CD14-positive monocyte (primary cell): Measurements from ENCODE around the gene EPHA6. TPM values are rescaled to one million over a fixed set of nuclear protein-coding genes. Genes with fewer than 3 reads are reported as not detected.

Experiments
- DNase-seq, 3 donors: peaks; one replicate each; pipeline ENCODE4 v3.0.0-alpha.2; 2011 to 2022
- H2AFZ ChIP-seq: 2 replicates; pipeline ENCODE4 v1.6.0; 2012; ENCODE audit warnings: mild to moderate bottlenecking, low read depth, low read length, inconsistent platforms; ENCODE audit not compliant: insufficient read depth, poor library complexity, severe bottlenecking
- H3K27ac ChIP-seq, 2 donors: 1 replicate in 1 of 2; 2 replicates in 1 of 2; pipeline ENCODE4 v1.5.1; 2012 to 2013; ENCODE audit warnings: low read length in 2 of 2, control low read depth in 1 of 2, inconsistent platforms in 1 of 2, low read depth in 1 of 2, mild to moderate bottlenecking in 1 of 2
- H3K27me3 ChIP-seq, 2 donors: one replicate each; pipeline versions ENCODE4 v1.6.0 to v1.6.1; 2011 to 2013; ENCODE audit warnings: low read length in 2 of 2; ENCODE audit not compliant: control insufficient read depth in 2 of 2, insufficient read depth in 2 of 2
- H3K36me3 ChIP-seq, 2 donors: replicated peaks in 1 of 2; 1 replicate in 1 of 2; 2 replicates in 1 of 2; pipeline versions ENCODE4 v1.5.1 to v1.6.1; 2012 to 2013; ENCODE audit warnings: low read length in 2 of 2, control low read depth in 1 of 2, inconsistent platforms in 1 of 2, mild to moderate bottlenecking in 1 of 2; ENCODE audit not compliant: insufficient read depth in 2 of 2, control insufficient read depth in 1 of 2
- H3K4me1 ChIP-seq, 2 donors: 1 replicate in 1 of 2; 2 replicates in 1 of 2; pipeline versions ENCODE4 v1.5.1 to v1.6.1; 2012 to 2013; ENCODE audit warnings: low read length in 2 of 2, control low read depth in 1 of 2, inconsistent platforms in 1 of 2, mild to moderate bottlenecking in 1 of 2, moderate library complexity in 1 of 2; ENCODE audit not compliant: insufficient read depth in 2 of 2, control insufficient read depth in 1 of 2
- H3K4me2 ChIP-seq: replicated peaks from 2 replicates; pipeline ENCODE3; 2012; ENCODE audit warnings: low read length, moderate library complexity, mild to moderate bottlenecking; ENCODE audit not compliant: poor library complexity, severe bottlenecking; ENCODE audit errors: extremely low read depth
- H3K4me3 ChIP-seq, 3 experiments: fragments of 200-600 bp in 1 of 3; sonication (generic) in 1 of 3; replicated peaks in 1 of 3; 1 replicate in 2 of 3; 2 replicates in 1 of 3; pipeline ENCODE4 v1.5.1; 2011 to 2013; ENCODE audit warnings: low read length in 3 of 3, mild to moderate bottlenecking in 3 of 3, control low read depth in 2 of 3, low read depth in 2 of 3, inconsistent platforms in 1 of 3, moderate library complexity in 1 of 3
- H3K79me2 ChIP-seq: 2 replicates; pipeline ENCODE4 v1.6.0; 2012; ENCODE audit warnings: mild to moderate bottlenecking, control low read depth, inconsistent platforms, low read length, moderate library complexity; ENCODE audit not compliant: insufficient read depth
- H3K9ac ChIP-seq: 2 replicates; pipeline ENCODE4 v1.6.0; 2017; ENCODE audit warnings: low read length, mild to moderate bottlenecking; ENCODE audit not compliant: insufficient read depth, poor library complexity, severe bottlenecking
- H3K9me3 ChIP-seq, 2 donors: replicated peaks in 1 of 2; 1 replicate in 1 of 2; 2 replicates in 1 of 2; pipeline versions ENCODE4 v1.5.1 to v1.6.1; 2012 to 2013; ENCODE audit warnings: low read length in 2 of 2, control low read depth in 1 of 2; ENCODE audit not compliant: control insufficient read depth in 1 of 2, insufficient read depth in 1 of 2
- H4K20me1 ChIP-seq: 2 replicates; pipeline ENCODE4 v1.6.0; 2012; ENCODE audit warnings: mild to moderate bottlenecking, low read length, control low read depth, moderate library complexity; ENCODE audit not compliant: insufficient read depth
- H3K27ac Mint-ChIP-seq, 7 donors: one replicate each; pipeline ENCODE4 v1.8.0; 2020; ENCODE audit warnings: mild to moderate bottlenecking in 7 of 7, mixed read lengths in 7 of 7, moderate library complexity in 6 of 7, inconsistent platforms in 2 of 7
- H3K27me3 Mint-ChIP-seq, 3 donors: one replicate each; pipeline ENCODE4 v1.8.0; 2021 to 2022; ENCODE audit warnings: low read depth in 3 of 3, mild to moderate bottlenecking in 3 of 3, mixed read lengths in 3 of 3, moderate library complexity in 3 of 3, inconsistent platforms in 1 of 3
- H3K36me3 Mint-ChIP-seq, 2 donors: one replicate each; pipeline ENCODE4 v1.8.0; 2020; ENCODE audit warnings: mixed read lengths in 2 of 2, inconsistent platforms in 1 of 2, mild to moderate bottlenecking in 1 of 2
- H3K4me1 Mint-ChIP-seq: one replicate; pipeline ENCODE4 v1.8.0; 2020; ENCODE audit warnings: mild to moderate bottlenecking, mixed read lengths
- H3K4me3 Mint-ChIP-seq, 2 donors: one replicate each; pipeline ENCODE4 v1.8.0; 2020; ENCODE audit warnings: mild to moderate bottlenecking in 2 of 2, mixed read lengths in 2 of 2, moderate library complexity in 1 of 2
- H3K9me3 Mint-ChIP-seq, 7 donors: one replicate each; pipeline ENCODE4 v1.8.0; 2020 to 2022; ENCODE audit warnings: mixed read lengths in 7 of 7, mild to moderate bottlenecking in 6 of 7, moderate library complexity in 6 of 7, inconsistent platforms in 2 of 7
- CTCF ChIP-seq: fragments of 200-600 bp; IDR thresholded peaks from one replicate; pipeline ENCODE4 v1.8.0; 2022; ENCODE audit warnings: antibody characterized with exemption, mild to moderate bottlenecking
- WGBS: methylation state at CpG from one replicate; pipeline ENCODE4 v1.1.5; 2013; ENCODE audit warnings: missing lambda C conversion rate; ENCODE audit not compliant: insufficient coverage; 5-methylcytosine and 5-hydroxymethylcytosine counted together
- intact Hi-C, 2 donors: fragments of 100-400 bp; cut with micrococcal nuclease; formaldehyde crosslinking; loops; one replicate each; pipeline versions ENCODE4 v1.15.0 to v1.15.1; 2023
- polyA plus RNA-seq, 3 donors: library from polyadenylated mRNA; depleted of rRNA in 1 of 3; unstranded in 2 of 3; stranded (reverse) in 1 of 3; fragments of 300-500 nt in 2 of 3; fragments of >200 nt in 1 of 3; fragmentation: Illumina TruSeq in 2 of 3; gene quantifications; 1 replicate in 2 of 3; 2 replicates in 1 of 3; pipeline ENCODE4 v1.2.3, GENCODE V29; 2012 to 2021

EPHA6 gene
- polyA plus RNA-seq, 3 donors = not detected

GRCh38 chr3:97647441-97647982 lies 833.1 kb downstream of the EPHA6 start:
- intact Hi-C loops = no loop called here
- H3K9ac ChIP-seq = no peak overlapping the region
- H3K79me2 ChIP-seq = no peaks in the 10 kb centered on the region
- Mint-ChIP-seq H3K4me3 (no peak overlapping the region), H3K27me3 (peaks cover 0 to 2% (median 0%) of the 10 kb centered on the region in 3 donors), H3K9me3 (peaks cover 0 to 4% (median 1%) of the 10 kb centered on the region in 7 donors), H3K36me3 (no peaks in the 10 kb centered on the region), H3K4me1 (no peaks in the 10 kb centered on the region), H3K27ac (no peak overlapping the region)
- no peaks in the 10 kb centered on the region for H3K9me3 ChIP-seq
- DNase-seq = no peak
- H3K27me3 ChIP-seq = no peaks in the 10 kb centered on the region
- no peak overlapping the region for H3K4me2 ChIP-seq
- H3K36me3 ChIP-seq = no peaks in the 10 kb centered on the region
- no CpG with 5 or more reads among the region's 1 CpG for WGBS
- no peak overlapping the region for H3K27ac ChIP-seq
- no peaks in the 10 kb centered on the region for H3K4me1 ChIP-seq
- H2AFZ ChIP-seq = no peak overlapping the region
- no peaks in the 10 kb centered on the region for H4K20me1 ChIP-seq
- no peak for TF ChIP-seq CTCF
- no peak overlapping the region for H3K4me3 ChIP-seq

GRCh38 chr3:97655971-97656370 lies 841.6 kb downstream of the EPHA6 start:
- H3K79me2 ChIP-seq = no peaks in the 10 kb centered on the region
- no peaks in the 10 kb centered on the region for H3K27me3 ChIP-seq
- H3K27ac ChIP-seq = no peak overlapping the region
- TF ChIP-seq CTCF = no peak
- no peaks in the 10 kb centered on the region for H3K36me3 ChIP-seq
- H3K4me1 ChIP-seq = no peaks in the 10 kb centered on the region
- H3K9me3 Mint-ChIP-seq = no peaks in the 10 kb centered on the region
- no peak overlapping the region for H3K4me3 ChIP-seq
- no peaks in the 10 kb centered on the region for H3K9me3 ChIP-seq
- no peak for DNase-seq
- no CpG with 5 or more reads among the region's 1 CpG for WGBS
- H3K4me2 ChIP-seq = no peak overlapping the region
- H3K4me3 Mint-ChIP-seq = no peak overlapping the region
- H3K36me3 Mint-ChIP-seq = no peaks in the 10 kb centered on the region
- no peaks in the 10 kb centered on the region for H3K4me1 Mint-ChIP-seq
- intact Hi-C loops = no loop called here
- no peak overlapping the region for H2AFZ ChIP-seq
- no peak overlapping the region for H3K27ac Mint-ChIP-seq
- no peaks in the 10 kb centered on the region for H4K20me1 ChIP-seq
- H3K27me3 Mint-ChIP-seq = no peaks in the 10 kb centered on the region
- H3K9ac ChIP-seq = no peak overlapping the region
